Activated B cell treated with CpG ODN at 0.5 μM for 24 hours (primary cell): ENCODE results near the gene ITGBL1. TPM values are rescaled to one million over a fixed set of nuclear protein-coding genes. Genes with fewer than 3 reads are reported as not detected.

ENCODE experiments used
- ATAC-seq: fragments of 200-7000 bp; cut with Tn5 transposase; one replicate; pipeline ENCODE4 v1.10.0; 2021; ENCODE audit warnings: low read depth, mild to moderate bottlenecking, moderate library complexity
- CTCF ChIA-PET: fragments of 350-600 bp; sonication (Branson Sonifier 250); formaldehyde crosslinking; loops from one replicate; lab custom pipeline; 2021; ENCODE audit warnings: antibody characterized with exemption; lab: Charles Lee
- POLR2A ChIA-PET: fragments of 350-600 bp; sonication (Branson Sonifier 250); formaldehyde crosslinking; loops from one replicate; lab custom pipeline; 2021; ENCODE audit warnings: antibody characterized with exemption; lab: Charles Lee
- DNase-seq: peaks from one replicate; pipeline ENCODE4 v3.0.0; 2022
- H3K27ac Mint-ChIP-seq: one replicate; pipeline ENCODE4 v1.8.0; 2020; ENCODE audit warnings: mixed read lengths
- H3K27me3 Mint-ChIP-seq: one replicate; pipeline ENCODE4 v1.8.0; 2021; ENCODE audit warnings: mixed read lengths
- H3K36me3 Mint-ChIP-seq: one replicate; pipeline ENCODE4 v1.8.0; 2021; ENCODE audit warnings: low read depth, mixed read lengths
- H3K4me1 Mint-ChIP-seq: one replicate; pipeline ENCODE4 v1.8.0; 2021; ENCODE audit warnings: mixed read lengths
- H3K4me3 Mint-ChIP-seq: one replicate; pipeline ENCODE4 v1.8.0; 2020; ENCODE audit warnings: mild to moderate bottlenecking, mixed read lengths
- H3K9me3 Mint-ChIP-seq: one replicate; pipeline ENCODE4 v1.8.0; 2020; ENCODE audit warnings: mixed read lengths
- intact Hi-C: fragments of 100-400 bp; cut with micrococcal nuclease; formaldehyde crosslinking; loops from one replicate; pipeline ENCODE4 v1.15.1; 2024
- total RNA-seq: library from RNA; stranded (reverse); gene quantifications from 2 replicates; pipeline ENCODE4 v1.2.3, GENCODE V29; 2022
- TF ChIP-seq, protein P1 (sequence below): fragments of 200-600 bp; IDR thresholded peaks from one replicate; pipeline ENCODE4 v1.8.0; 2022; ENCODE audit warnings: antibody characterized with exemption, mild to moderate bottlenecking

Gene ITGBL1
- total RNA-seq, 1 donor from 2014 or later = not detected

DNA sequence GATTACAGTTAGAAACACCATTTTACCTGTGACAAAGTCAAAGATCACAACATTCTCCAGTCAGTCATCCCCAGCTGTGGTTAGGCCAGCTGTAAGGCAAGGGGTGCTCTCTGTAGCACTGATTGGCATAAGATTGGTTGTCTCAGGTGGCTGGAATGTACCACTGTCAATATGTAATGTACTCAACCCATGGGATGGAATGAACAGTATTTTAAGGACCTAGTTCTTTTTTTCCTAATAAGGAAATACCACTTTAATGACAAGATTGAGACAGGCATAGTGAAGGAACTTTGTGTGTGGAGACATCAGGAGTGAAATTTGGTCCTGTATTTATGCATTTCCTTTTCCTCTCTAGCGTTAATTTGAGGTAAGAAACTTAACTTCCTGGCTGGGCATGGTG is 310.7 kb downstream of the ITGBL1 start:
- TF ChIP-seq, protein P1, sequence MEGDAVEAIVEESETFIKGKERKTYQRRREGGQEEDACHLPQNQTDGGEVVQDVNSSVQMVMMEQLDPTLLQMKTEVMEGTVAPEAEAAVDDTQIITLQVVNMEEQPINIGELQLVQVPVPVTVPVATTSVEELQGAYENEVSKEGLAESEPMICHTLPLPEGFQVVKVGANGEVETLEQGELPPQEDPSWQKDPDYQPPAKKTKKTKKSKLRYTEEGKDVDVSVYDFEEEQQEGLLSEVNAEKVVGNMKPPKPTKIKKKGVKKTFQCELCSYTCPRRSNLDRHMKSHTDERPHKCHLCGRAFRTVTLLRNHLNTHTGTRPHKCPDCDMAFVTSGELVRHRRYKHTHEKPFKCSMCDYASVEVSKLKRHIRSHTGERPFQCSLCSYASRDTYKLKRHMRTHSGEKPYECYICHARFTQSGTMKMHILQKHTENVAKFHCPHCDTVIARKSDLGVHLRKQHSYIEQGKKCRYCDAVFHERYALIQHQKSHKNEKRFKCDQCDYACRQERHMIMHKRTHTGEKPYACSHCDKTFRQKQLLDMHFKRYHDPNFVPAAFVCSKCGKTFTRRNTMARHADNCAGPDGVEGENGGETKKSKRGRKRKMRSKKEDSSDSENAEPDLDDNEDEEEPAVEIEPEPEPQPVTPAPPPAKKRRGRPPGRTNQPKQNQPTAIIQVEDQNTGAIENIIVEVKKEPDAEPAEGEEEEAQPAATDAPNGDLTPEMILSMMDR = no peak
- H3K4me1 Mint-ChIP-seq = no peaks in the 10 kb centered on the region
- intact Hi-C loops = no loop called here
- ChIA-PET POLR2A (no interaction called here), CTCF (no interaction called here)
- H3K4me3 Mint-ChIP-seq = no peak overlapping the region
- H3K36me3 Mint-ChIP-seq = no peaks in the 10 kb centered on the region
- no peaks in the 10 kb centered on the region for H3K9me3 Mint-ChIP-seq
- no peak overlapping the region for H3K27ac Mint-ChIP-seq
- DNase-seq = no peak
- ATAC-seq = no peak
- no peaks in the 10 kb centered on the region for H3K27me3 Mint-ChIP-seq

Other genes starting within 250 kb of the ITGBL1 start
- gene NALCN, start 36.2 kb upstream of the ITGBL1 start, total RNA-seq = not detected in 2 replicates